Skeletal muscle tissue (tissue), 5 donors: Measurements from ENCODE around the gene CADM3. TPM values are rescaled to one million over a fixed set of nuclear protein-coding genes. Genes with fewer than 3 reads are reported as not detected.

ENCODE experiments used
- H3K27ac ChIP-seq: one replicate; pipeline ENCODE4 v1.7.0; 2013; ENCODE audit warnings: mild to moderate bottlenecking, low read depth, low read length, inconsistent platforms
- H3K27me3 ChIP-seq, 3 donors: one replicate each; pipeline ENCODE4 v1.7.0; 2013; ENCODE audit warnings: low read length in 3 of 3; ENCODE audit not compliant: control insufficient read depth in 3 of 3, insufficient read depth in 3 of 3
- H3K36me3 ChIP-seq, 3 donors: one replicate each; pipeline ENCODE4 v1.7.0; 2013; ENCODE audit warnings: low read length in 3 of 3; ENCODE audit not compliant: control insufficient read depth in 3 of 3, insufficient read depth in 3 of 3
- H3K4me1 ChIP-seq, 3 donors: one replicate each; pipeline ENCODE4 v1.7.0; 2013; ENCODE audit warnings: low read length in 3 of 3, mild to moderate bottlenecking in 3 of 3; ENCODE audit not compliant: control insufficient read depth in 3 of 3, insufficient read depth in 3 of 3
- H3K4me3 ChIP-seq, 3 donors: one replicate each; pipeline ENCODE4 v1.7.0; 2013; ENCODE audit warnings: low read length in 3 of 3
- H3K9ac ChIP-seq, 3 donors: one replicate each; pipeline ENCODE4 v1.7.0; 2013; ENCODE audit warnings: low read length in 3 of 3, mild to moderate bottlenecking in 3 of 3, moderate library complexity in 2 of 3, low read depth in 1 of 3
- H3K9me3 ChIP-seq, 3 donors: one replicate each; pipeline ENCODE4 v1.7.0; 2013; ENCODE audit warnings: low read length in 3 of 3; ENCODE audit not compliant: control insufficient read depth in 3 of 3
- small RNA-seq: library from RNA; depleted of rRNA; stranded (forward); fragments of <200 nt; gene quantifications from one replicate; pipeline ENCODE3, GENCODE V24; 2014
- total RNA-seq: library from RNA; depleted of rRNA; stranded (reverse); fragments of >200 nt; gene quantifications from one replicate; pipeline ENCODE4 v1.2.3, GENCODE V29; 2014
- donor health status: Osteomylitis.

CADM3 gene
- total RNA-seq, 1 donor from 2014 or later: 0.52 TPM

GRCh38 chr1:159248311-159248710 is 76.9 kb downstream of the CADM3 start:
- Histone ChIP-seq H3K9me3 (peaks cover 0 to 3% (median 0%) of the 10 kb centered on the region in 3 donors), H3K27ac (no peak overlapping the region), H3K4me1 (no peaks in the 10 kb centered on the region), H3K27me3 (no peaks in the 10 kb centered on the region), H3K4me3 (no peak overlapping the region), H3K36me3 (no peaks in the 10 kb centered on the region), H3K9ac (no peak overlapping the region)

GRCh38 chr1:159250638-159251216 is 79.3 kb downstream of the CADM3 start:
- no peak overlapping the region for H3K9ac ChIP-seq
- no peak overlapping the region for H3K27ac ChIP-seq
- peaks cover 0 to 3% (median 0%) of the 10 kb centered on the region in 3 donors for H3K9me3 ChIP-seq
- no peaks in the 10 kb centered on the region for H3K27me3 ChIP-seq
- no peaks in the 10 kb centered on the region for H3K36me3 ChIP-seq
- H3K4me1 ChIP-seq: no peaks in the 10 kb centered on the region
- H3K4me3 ChIP-seq: no peak overlapping the region

Small RNA genes lying within 50 kb of the gene (small RNA-seq; reads per million reads assigned to genes)
- not detected for gene RNA5SP60

Other genes starting within 250 kb of the CADM3 start
- not detected for gene PYHIN1, start 240.1 kb upstream of the CADM3 start, total RNA-seq
- gene IFI16, start 161.7 kb upstream of the CADM3 start, total RNA-seq: 16.2 TPM
- 0.52 TPM for gene AIM2, start 94.8 kb upstream of the CADM3 start, total RNA-seq
- gene ACKR1, start 33.3 kb downstream of the CADM3 start, total RNA-seq: 4.7 TPM
- gene FCER1A, start 130.7 kb downstream of the CADM3 start, total RNA-seq: 0.52 TPM